ENCODE measurements around the gene RRP12.

DNA sequence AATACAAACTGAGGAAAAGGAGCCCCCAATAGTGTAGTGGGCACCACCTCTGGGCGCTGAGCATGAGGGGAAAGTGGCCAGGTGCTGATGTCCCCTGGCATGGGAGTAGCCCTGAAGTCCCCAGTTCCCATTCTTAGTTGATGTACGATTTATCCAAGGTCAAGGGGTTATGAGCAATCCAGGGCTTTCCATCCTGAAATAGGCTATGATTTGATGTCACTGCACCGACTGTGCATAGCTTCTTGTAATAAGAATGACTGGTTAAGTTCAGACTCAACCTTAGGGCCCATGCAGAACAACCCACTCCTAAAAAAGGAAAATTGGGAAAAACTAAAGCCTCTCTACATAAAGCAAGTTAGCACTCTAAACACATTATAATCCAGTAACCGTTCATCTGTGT, 77.6 kb downstream of the RRP12 start:
- TF ChIP-seq TAF1 (IDR thresholded peaks at IDR 0.05; ENCODE audit: borderline replicate concordance, insufficient read depth, low read length) (no peak), POLR2AphosphoS5 (IDR thresholded peaks at IDR 0.05; ENCODE audit: low read depth, low read length) (no peak), SIN3A (IDR thresholded peaks at IDR 0.05; ENCODE audit: borderline replicate concordance, insufficient read depth, low read length) (no peak), FOXP2 (optimal IDR thresholded peaks at IDR 0.05; ENCODE audit: borderline replicate concordance, extremely low read depth, extremely low read length, insufficient read depth) (no peak)
- TF ChIP-seq, protein P1, sequence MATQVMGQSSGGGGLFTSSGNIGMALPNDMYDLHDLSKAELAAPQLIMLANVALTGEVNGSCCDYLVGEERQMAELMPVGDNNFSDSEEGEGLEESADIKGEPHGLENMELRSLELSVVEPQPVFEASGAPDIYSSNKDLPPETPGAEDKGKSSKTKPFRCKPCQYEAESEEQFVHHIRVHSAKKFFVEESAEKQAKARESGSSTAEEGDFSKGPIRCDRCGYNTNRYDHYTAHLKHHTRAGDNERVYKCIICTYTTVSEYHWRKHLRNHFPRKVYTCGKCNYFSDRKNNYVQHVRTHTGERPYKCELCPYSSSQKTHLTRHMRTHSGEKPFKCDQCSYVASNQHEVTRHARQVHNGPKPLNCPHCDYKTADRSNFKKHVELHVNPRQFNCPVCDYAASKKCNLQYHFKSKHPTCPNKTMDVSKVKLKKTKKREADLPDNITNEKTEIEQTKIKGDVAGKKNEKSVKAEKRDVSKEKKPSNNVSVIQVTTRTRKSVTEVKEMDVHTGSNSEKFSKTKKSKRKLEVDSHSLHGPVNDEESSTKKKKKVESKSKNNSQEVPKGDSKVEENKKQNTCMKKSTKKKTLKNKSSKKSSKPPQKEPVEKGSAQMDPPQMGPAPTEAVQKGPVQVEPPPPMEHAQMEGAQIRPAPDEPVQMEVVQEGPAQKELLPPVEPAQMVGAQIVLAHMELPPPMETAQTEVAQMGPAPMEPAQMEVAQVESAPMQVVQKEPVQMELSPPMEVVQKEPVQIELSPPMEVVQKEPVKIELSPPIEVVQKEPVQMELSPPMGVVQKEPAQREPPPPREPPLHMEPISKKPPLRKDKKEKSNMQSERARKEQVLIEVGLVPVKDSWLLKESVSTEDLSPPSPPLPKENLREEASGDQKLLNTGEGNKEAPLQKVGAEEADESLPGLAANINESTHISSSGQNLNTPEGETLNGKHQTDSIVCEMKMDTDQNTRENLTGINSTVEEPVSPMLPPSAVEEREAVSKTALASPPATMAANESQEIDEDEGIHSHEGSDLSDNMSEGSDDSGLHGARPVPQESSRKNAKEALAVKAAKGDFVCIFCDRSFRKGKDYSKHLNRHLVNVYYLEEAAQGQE (IDR thresholded peaks at IDR 0.05; ENCODE audit: insufficient read depth in 1 of 2, low read depth in 2 of 2, low read length in 2 of 2): no peak
